ENCODE results near the gene CSRNP2.
A peak's percentile ranks its signal among the peaks of the same experiment; 100 is the strongest.
"Not testable (repeated sequence)": the region's sequence is repeated elsewhere in the genome, so short reads cannot be mapped to it uniquely, and the experiment has no call there.

The CSRNP2 gene

DNA sequence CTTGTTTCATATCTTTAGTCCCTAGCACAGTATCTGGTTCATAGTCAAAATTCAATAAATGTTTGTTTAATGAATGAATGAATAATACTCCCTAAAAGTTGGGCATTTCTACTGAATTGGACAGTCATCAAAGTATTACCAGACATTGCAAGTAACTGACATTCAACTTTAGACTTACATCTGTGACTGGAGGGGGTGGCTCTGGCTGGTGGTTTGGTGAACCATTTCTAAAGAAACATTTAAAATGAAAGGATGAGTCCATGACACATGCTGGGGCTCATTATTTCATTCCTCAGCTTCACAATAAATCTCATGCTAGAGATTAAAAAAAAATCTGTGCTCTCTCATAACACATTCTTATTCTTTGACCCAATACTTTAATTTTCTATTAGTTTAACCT is 20.6 kb upstream of the CSRNP2 start:
- H3K27me3 ChIP-seq (ENCODE audit: control insufficient read depth, insufficient read depth, low read length): no peaks in the 10 kb centered on the region
- H3K9ac ChIP-seq (ENCODE audit: low read length): no peak overlapping the region
- H3K36me3 ChIP-seq (ENCODE audit: control insufficient read depth, low read depth, low read length): peaks cover 82% of the 10 kb centered on the region
- H3K4me3 ChIP-seq (ENCODE audit: low read length): no peak overlapping the region
- no peaks in the 10 kb centered on the region for H3K9me3 ChIP-seq (ENCODE audit: control insufficient read depth, low read depth, low read length)
- no peaks in the 10 kb centered on the region for H3K4me1 ChIP-seq (ENCODE audit: control insufficient read depth, low read depth, low read length)
- H3K27ac ChIP-seq (ENCODE audit: low read length): no peak overlapping the region

GRCh38 chr12:51098611-51099010 is 15.2 kb upstream of the CSRNP2 start:
- no peak overlapping the region for H3K27ac ChIP-seq (ENCODE audit: low read length)
- H3K4me3 ChIP-seq (ENCODE audit: low read length): no peak overlapping the region
- H3K36me3 ChIP-seq (ENCODE audit: control insufficient read depth, low read depth, low read length): peaks cover 83% of the 10 kb centered on the region
- H3K27me3 ChIP-seq (ENCODE audit: control insufficient read depth, insufficient read depth, low read length): no peaks in the 10 kb centered on the region
- H3K9ac ChIP-seq (ENCODE audit: low read length): no peak overlapping the region
- no peaks in the 10 kb centered on the region for H3K9me3 ChIP-seq (ENCODE audit: control insufficient read depth, low read depth, low read length)
- no peaks in the 10 kb centered on the region for H3K4me1 ChIP-seq (ENCODE audit: control insufficient read depth, low read depth, low read length)

- Histone ChIP-seq H3K27me3 (ENCODE audit: control insufficient read depth, insufficient read depth, low read length) (no peaks in the 10 kb centered on the region), H3K9ac (ENCODE audit: low read length) (no peak overlapping the region), H3K9me3 (ENCODE audit: control insufficient read depth, low read depth, low read length) (no peaks in the 10 kb centered on the region), H3K4me1 (ENCODE audit: control insufficient read depth, low read depth, low read length) (no peaks in the 10 kb centered on the region), H3K4me3 (ENCODE audit: low read length) (no peak overlapping the region), H3K27ac (ENCODE audit: low read length) (no peak overlapping the region), H3K36me3 (ENCODE audit: control insufficient read depth, low read depth, low read length) (peaks cover 19% of the 10 kb centered on the region)
Observed at GRCh38 chr12:51090705-51091229, 7.4 kb upstream of the CSRNP2 start.

- no peak overlapping the region for H3K27ac ChIP-seq (ENCODE audit: low read length)
- H3K27me3 ChIP-seq (ENCODE audit: control insufficient read depth, insufficient read depth, low read length): no peaks in the 10 kb centered on the region
- H3K4me1 ChIP-seq (ENCODE audit: control insufficient read depth, low read depth, low read length): no peaks in the 10 kb centered on the region
- no peaks in the 10 kb centered on the region for H3K9me3 ChIP-seq (ENCODE audit: control insufficient read depth, low read depth, low read length)
- no peak overlapping the region for H3K4me3 ChIP-seq (ENCODE audit: low read length)
- H3K9ac ChIP-seq (ENCODE audit: low read length): no peak overlapping the region
- no peaks in the 10 kb centered on the region for H3K36me3 ChIP-seq (ENCODE audit: control insufficient read depth, low read depth, low read length)
Observed at GRCh38 chr12:51087818-51088217, 4.4 kb upstream of the CSRNP2 start.

- peaks cover 4% of the 10 kb centered on the region for H3K4me1 ChIP-seq (ENCODE audit: control insufficient read depth, low read depth, low read length)
- no peaks in the 10 kb centered on the region for H3K9me3 ChIP-seq (ENCODE audit: control insufficient read depth, low read depth, low read length)
- no peaks in the 10 kb centered on the region for H3K27me3 ChIP-seq (ENCODE audit: control insufficient read depth, insufficient read depth, low read length)
- no peaks in the 10 kb centered on the region for H3K36me3 ChIP-seq (ENCODE audit: control insufficient read depth, low read depth, low read length)
- H3K27ac ChIP-seq (ENCODE audit: low read length): no peak overlapping the region
- H3K4me3 ChIP-seq (ENCODE audit: low read length): no peak overlapping the region
- no peak overlapping the region for H3K9ac ChIP-seq (ENCODE audit: low read length)
Observed at GRCh38 chr12:51086933-51087332, 3.5 kb upstream of the CSRNP2 start.

DNA sequence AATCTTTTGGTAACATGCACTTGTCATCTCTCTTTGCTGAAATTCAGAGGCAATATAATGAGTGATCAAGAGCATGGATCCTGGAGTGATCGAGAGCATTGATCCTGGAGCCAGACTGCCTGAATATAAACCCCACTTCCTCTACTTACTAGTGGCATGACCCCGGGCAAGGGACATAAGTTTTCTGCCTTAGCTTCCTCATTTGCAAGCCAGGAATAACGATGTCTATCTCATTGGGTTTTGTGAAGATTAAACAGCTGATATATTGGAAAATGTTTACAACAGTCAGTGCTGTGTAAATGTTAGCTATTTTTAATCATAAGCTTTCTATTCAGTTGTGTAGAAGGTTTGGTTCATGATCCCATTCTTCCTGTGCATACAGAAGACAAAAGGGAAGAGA is 2.4 kb upstream of the CSRNP2 start:
- Histone ChIP-seq H3K9me3 (ENCODE audit: control insufficient read depth, low read depth, low read length) (no peaks in the 10 kb centered on the region), H3K4me3 (ENCODE audit: low read length) (no peak overlapping the region), H3K9ac (ENCODE audit: low read length) (no peak overlapping the region), H3K27ac (ENCODE audit: low read length) (no peak overlapping the region), H3K27me3 (ENCODE audit: control insufficient read depth, insufficient read depth, low read length) (no peaks in the 10 kb centered on the region), H3K36me3 (ENCODE audit: control insufficient read depth, low read depth, low read length) (no peaks in the 10 kb centered on the region), H3K4me1 (ENCODE audit: control insufficient read depth, low read depth, low read length) (peaks cover 9% of the 10 kb centered on the region)

GRCh38 chr12:51082561-51083125 is 753 bp downstream of the CSRNP2 start:
- no peaks in the 10 kb centered on the region for H3K9me3 ChIP-seq (ENCODE audit: control insufficient read depth, low read depth, low read length)
- H3K4me1 ChIP-seq (ENCODE audit: control insufficient read depth, low read depth, low read length): peaks cover 9% of the 10 kb centered on the region
- H3K9ac ChIP-seq (ENCODE audit: low read length): peak overlapping the region; percentile 81
- peak overlapping the region; percentile 91 for H3K4me3 ChIP-seq (ENCODE audit: low read length)
- no peaks in the 10 kb centered on the region for H3K36me3 ChIP-seq (ENCODE audit: control insufficient read depth, low read depth, low read length)
- no peaks in the 10 kb centered on the region for H3K27me3 ChIP-seq (ENCODE audit: control insufficient read depth, insufficient read depth, low read length)
- H3K27ac ChIP-seq (ENCODE audit: low read length): peak overlapping the region; percentile 49

GRCh38 chr12:51081421-51081820 is 2.0 kb downstream of the CSRNP2 start:
- Histone ChIP-seq H3K4me1 (ENCODE audit: control insufficient read depth, low read depth, low read length) (peaks cover 9% of the 10 kb centered on the region), H3K4me3 (ENCODE audit: low read length) (peak overlapping the region; percentile 91), H3K9me3 (ENCODE audit: control insufficient read depth, low read depth, low read length) (no peaks in the 10 kb centered on the region), H3K36me3 (ENCODE audit: control insufficient read depth, low read depth, low read length) (no peaks in the 10 kb centered on the region), H3K27me3 (ENCODE audit: control insufficient read depth, insufficient read depth, low read length) (no peaks in the 10 kb centered on the region), H3K9ac (ENCODE audit: low read length) (peak overlapping the region; percentile 81), H3K27ac (ENCODE audit: low read length) (no peak overlapping the region)

DNA sequence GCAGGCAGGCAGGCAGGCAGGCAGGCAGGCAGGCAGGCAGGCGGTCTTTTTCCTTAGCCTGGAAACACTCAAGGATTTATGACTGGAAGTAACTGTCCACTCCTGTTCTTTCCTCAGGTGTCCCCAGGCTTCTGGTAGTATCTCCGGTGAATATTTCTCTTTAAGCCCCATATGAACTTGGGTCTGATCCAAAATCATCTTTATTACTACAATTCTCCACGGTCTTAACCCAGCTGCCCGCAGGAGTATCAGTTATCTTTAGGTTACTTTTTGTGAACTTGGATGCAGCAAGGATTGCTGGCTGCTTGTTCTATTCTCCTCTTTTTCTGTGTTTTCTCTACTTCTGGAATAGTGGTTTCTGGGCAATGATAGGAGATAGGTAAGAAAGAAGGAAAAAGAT is 3.3 kb downstream of the CSRNP2 start:
- Histone ChIP-seq H3K4me3 (ENCODE audit: low read length) (no peak overlapping the region), H3K36me3 (ENCODE audit: control insufficient read depth, low read depth, low read length) (no peaks in the 10 kb centered on the region), H3K9ac (ENCODE audit: low read length) (no peak overlapping the region), H3K4me1 (ENCODE audit: control insufficient read depth, low read depth, low read length) (peaks cover 9% of the 10 kb centered on the region), H3K27me3 (ENCODE audit: control insufficient read depth, insufficient read depth, low read length) (no peaks in the 10 kb centered on the region), H3K27ac (ENCODE audit: low read length) (no peak overlapping the region), H3K9me3 (ENCODE audit: control insufficient read depth, low read depth, low read length) (no peaks in the 10 kb centered on the region)

GRCh38 chr12:51078866-51079265 is 4.5 kb downstream of the CSRNP2 start:
- not testable (repeated sequence) for H3K4me1 ChIP-seq (ENCODE audit: control insufficient read depth, low read depth, low read length); H3K36me3 ChIP-seq (ENCODE audit: control insufficient read depth, low read depth, low read length); H3K27me3 ChIP-seq (ENCODE audit: control insufficient read depth, insufficient read depth, low read length); H3K9me3 ChIP-seq (ENCODE audit: control insufficient read depth, low read depth, low read length); H3K9ac ChIP-seq (ENCODE audit: low read length); H3K4me3 ChIP-seq (ENCODE audit: low read length); H3K27ac ChIP-seq (ENCODE audit: low read length)

- not testable (repeated sequence) for H3K4me1 ChIP-seq (ENCODE audit: control insufficient read depth, low read depth, low read length); H3K4me3 ChIP-seq (ENCODE audit: low read length); H3K9me3 ChIP-seq (ENCODE audit: control insufficient read depth, low read depth, low read length); H3K27me3 ChIP-seq (ENCODE audit: control insufficient read depth, insufficient read depth, low read length); H3K9ac ChIP-seq (ENCODE audit: low read length); H3K36me3 ChIP-seq (ENCODE audit: control insufficient read depth, low read depth, low read length); H3K27ac ChIP-seq (ENCODE audit: low read length)
Observed at GRCh38 chr12:51078346-51078745, 5.0 kb downstream of the CSRNP2 start.

- H3K27me3 ChIP-seq (ENCODE audit: control insufficient read depth, insufficient read depth, low read length): no peaks in the 10 kb centered on the region
- H3K27ac ChIP-seq (ENCODE audit: low read length): no peak overlapping the region
- peaks cover 9% of the 10 kb centered on the region for H3K4me1 ChIP-seq (ENCODE audit: control insufficient read depth, low read depth, low read length)
- H3K9me3 ChIP-seq (ENCODE audit: control insufficient read depth, low read depth, low read length): no peaks in the 10 kb centered on the region
- H3K9ac ChIP-seq (ENCODE audit: low read length): no peak overlapping the region
- H3K4me3 ChIP-seq (ENCODE audit: low read length): no peak overlapping the region
- H3K36me3 ChIP-seq (ENCODE audit: control insufficient read depth, low read depth, low read length): peaks cover 8% of the 10 kb centered on the region
Observed at GRCh38 chr12:51077930-51078329, 5.5 kb downstream of the CSRNP2 start.
